Stimulated activated CD4-positive, alpha-beta T cell treated with anti-CD3 and anti-CD28 coated beads, Interleukin-4, amount 100 ng/mL, for 24 hours (primary cell): ENCODE data around the gene SEPTIN11.

Source experiments
- DNase-seq: peaks from one replicate; pipeline ENCODE4 v3.0.0-alpha.2; 2020

Gene SEPTIN11

DNA sequence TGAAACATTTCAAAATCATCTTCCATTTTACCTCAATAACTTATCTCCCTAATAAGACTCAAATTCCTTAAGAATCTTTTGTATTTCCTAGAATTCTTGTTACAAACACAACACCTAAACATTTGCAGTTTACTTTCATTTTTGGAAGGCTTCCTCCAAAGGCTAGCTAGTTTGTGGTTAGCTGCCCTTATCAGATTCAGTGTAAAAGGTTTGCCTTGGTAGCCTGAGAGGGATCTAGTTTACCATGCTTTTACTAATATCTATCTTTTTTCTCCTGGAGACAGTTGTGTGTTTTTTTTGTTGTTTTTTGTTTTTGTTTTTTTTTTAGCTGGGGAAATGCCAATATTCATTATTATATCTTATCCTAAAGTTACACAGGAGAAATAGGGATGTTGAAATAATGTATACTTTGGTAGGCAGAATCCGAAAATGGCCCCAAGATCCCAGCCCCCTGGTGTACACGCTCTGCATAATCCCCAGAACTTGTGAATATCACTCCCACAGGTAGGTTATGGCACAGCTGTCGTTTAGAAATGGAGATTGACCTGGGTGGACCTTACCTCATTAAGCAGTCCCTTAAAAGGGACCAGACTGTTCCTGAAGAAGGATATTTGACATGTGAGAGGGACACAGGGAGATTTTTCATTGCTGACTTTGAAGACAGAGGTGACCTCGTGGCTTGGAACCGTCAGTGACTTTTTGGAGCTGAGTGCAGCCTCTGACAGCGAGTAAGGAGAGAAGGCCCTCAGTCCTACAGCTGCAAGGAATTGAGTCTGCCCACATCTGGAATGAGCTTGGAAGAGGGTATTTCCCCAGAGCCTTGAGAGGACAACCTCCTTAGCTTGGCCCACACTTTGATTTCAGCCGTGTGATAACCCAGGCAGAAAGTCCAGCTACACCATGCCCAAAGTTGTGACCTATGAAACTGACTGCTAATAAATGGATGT, 33.4 kb downstream of the SEPTIN11 start:
- no peak for DNase-seq

DNA sequence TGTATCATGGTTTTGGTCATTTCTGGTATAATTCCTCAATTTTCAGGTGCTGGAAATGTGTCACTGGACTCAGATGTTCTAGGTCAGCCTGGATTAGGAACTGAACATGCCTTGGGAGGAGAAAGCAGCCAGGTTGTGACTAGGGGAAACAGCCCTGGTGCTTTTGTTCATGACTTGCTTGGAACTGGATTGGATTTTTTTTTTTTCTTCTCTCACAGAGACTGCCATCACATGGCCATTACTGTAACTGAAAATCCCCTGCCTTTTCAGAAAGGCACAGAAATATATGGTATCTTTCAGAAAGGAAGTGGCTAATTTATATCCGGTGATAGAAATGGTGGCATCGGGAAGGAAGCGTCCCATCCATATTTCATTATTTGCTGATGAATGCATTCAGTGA, 34.6 kb downstream of the SEPTIN11 start:
- no peak for DNase-seq

DNA sequence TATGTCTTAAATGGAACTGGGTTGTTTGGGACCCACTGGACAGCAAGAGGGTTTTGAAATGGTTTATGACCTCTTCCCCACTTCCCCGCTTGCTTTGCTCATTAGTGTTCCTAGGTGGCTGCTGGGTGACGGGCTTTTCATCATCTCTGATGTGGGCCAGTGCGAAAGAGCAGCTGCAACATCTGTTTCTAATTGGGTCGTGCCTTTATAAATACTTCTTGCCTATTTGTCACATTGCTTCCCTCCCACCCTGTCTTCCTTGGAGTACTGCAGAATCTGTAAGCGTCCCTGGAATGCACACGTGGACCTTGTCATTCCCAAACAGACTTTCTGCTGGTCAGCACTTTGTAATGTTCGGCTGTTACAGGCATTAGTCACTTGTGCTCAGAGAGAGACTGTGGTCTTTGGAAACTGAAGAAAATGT, 35.2 kb downstream of the SEPTIN11 start:
- DNase-seq, result no peak

DNA sequence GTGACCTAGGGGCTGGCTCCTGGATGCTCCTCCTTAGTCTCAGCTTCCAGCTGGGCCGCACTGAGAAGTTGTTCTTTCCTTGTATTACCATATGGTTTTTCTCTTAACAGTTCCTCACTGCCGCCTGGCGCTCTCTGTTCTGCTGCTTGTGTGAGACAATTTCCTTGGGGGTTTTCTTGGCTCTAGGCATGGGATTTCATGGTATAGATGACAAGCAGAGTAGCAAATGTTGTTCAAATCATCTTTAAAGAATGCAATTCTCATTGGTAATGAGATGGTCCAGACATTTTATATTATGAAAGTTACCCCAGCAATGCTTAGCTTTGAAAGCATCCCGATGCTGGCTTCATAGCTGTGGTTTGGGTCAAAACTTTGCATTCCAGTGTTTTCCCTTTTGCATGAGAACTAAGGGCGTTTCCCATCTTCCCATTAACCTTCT, 37.6 kb downstream of the SEPTIN11 start:
- DNase-seq, result no peak

DNA sequence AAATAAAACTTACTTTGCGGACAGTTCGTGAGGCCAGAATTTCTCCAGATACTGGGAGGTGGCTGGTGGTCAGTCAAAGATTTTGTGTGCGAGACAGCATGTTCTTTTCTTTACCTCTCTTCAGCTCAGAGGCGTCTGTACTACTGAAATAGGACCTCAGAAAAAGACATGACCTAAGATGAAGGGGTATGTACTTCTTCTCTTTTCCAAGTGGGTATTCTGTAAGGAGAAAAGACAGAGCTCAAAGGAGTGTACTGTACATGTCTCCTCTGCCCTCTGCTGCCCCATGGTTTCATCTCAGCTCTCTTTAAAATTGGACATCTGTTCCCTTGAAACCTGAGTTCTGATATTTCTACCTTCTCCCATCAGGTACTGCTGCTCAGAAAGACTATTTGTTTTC, 38.1 kb downstream of the SEPTIN11 start:
- no peak for DNase-seq

DNA sequence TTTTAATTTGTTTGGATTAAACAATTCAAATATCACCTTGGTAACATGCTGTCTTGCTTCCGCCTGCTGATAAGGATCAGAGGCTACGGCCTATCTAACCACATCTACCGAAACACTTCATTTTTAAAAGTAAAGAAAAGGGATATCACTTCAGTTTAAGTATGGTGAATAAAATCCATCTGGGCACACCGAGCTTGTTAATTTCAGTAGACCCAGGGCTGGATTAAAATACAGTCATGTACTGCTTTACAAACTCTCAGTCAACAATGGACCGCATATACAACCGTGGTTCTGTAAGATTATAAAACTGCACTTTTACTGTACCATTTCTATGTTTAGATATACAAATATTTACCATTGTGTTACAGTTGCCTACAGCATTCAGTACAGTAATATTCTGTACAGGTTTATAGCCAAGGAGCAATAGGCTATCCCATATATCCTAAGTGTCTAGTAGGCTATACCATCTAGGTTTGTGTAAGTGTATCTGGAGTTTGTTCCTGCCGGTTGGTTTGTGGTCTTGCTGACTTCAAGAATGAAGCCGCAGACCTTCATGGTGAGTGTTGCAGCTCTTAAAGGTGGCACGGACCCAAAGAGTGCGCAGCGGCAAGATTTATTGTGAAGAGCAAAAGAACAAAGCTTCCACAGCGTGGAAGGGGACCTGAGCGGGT, 40.0 kb downstream of the SEPTIN11 start:
- peak; percentile 49 for DNase-seq

DNA sequence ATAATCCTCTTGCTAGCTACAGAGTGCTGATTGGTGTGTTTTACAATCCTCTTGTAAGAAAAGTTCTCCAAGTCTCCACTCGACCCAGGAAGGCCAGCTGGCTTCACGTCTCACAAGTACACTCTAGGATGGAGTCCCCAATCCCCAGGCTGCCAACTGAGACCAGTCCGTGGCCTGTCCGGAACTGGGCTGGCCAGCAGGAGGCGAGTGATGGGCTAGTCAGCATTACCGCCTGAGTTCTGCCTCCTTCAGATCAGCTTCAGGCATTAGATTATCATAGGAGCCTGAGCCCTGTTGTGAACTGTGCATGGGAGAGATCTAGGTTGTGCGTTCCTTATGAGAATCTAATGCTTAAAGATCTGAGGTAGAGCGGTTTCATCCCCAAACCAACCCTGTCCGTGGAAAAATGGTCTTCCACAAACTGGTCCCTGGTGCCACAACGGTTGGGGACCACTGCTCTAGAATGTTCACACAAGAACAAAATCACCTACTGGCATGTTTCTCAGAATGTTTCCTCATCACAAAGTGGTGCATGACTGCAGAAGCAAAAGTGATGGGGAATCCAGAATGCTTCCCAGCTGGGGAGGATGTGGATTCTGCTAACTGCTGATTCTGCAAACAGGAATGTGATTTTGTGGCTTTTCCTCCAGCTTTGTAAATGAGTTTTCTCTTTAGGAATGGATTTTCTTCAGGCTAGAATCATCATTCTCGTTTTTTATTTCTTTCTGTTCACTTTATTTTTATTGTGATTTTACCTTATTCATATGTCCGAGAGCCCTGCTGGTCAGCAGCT, 40.9 kb downstream of the SEPTIN11 start:
- DNase-seq, result no peak

DNA sequence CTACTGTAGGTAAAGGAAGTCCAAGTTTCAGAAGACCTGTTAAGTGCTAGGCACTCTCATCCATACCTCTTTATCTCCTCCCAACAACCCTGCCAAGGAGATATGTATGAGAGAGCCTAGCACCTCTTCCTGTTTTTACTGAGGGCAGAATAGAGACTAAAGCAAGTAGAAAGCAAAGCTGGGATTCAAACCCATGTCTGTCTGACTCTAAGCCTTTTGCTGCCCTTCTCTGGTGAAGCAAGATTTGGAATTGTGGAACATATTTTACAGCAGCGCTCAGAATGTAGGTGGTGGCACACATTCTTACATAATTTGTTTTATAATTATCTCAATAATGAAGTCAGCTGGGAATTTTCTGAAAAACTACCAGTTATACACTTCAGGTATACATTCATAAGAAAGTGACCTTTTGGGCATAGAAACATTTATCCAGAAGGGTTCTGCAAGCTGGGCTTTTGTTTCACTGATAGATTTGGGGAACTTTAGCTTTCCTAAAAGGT, 41.7 kb downstream of the SEPTIN11 start:
- no peak for DNase-seq

DNA sequence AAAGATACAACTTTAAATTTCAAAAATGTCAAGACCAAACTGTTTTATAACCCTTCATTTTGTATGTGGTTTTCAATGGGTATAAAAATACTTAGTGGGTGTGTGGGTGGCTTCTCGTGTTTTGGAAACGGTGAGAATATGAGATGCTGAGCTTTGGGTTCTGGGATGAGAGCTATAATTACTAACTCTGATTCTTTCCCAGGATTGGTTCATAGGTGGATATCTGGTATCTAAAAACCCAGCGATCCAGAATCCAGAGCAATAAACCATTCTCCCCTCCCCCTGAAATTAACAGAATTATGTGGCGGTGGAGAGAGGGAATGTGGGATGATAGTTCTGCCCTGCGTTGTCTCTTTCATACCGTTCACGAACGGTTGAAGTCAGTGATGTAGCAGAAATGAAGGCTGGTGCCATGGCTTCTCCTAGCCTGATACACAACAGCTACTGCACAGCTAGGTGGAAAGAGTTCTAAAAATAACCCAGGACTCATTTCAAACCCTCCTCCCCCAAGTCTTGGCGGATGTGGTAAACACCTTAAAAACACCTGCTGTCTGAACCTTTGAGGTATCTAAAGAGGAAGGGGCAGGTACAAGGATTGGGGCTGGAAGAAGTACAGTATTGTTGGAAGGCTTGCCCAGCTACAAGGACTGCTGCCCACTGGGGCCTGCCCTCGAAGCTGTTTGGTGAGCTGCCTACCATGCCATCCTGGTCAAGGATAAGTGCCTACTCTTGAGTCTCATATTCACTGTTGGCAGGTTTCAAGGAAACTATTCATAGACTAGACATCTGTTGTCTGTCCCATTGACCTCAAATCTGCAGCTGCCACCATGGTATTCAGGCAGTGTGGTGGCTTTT, 44.5 kb downstream of the SEPTIN11 start:
- peak; percentile 57 for DNase-seq

DNA sequence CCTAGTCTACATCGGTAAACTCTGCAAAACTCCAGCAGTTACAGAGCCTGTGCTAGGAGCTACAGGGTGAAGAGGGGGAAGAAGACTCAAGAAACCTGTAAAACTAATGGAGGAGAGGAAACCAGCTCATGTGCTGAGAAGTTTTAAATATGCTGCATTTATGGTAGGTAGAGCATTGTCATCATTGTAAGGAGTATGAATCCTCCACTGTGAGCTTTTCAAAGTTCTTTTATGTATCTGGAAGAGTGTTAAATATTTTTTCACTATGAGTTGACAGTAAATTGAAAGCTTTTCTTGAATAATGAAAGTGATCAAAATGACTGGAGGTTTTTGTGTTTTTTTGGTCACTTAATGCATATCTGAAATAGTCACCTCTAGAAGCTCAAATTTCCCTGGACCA, 46.2 kb downstream of the SEPTIN11 start:
- DNase-seq, result no peak

DNA sequence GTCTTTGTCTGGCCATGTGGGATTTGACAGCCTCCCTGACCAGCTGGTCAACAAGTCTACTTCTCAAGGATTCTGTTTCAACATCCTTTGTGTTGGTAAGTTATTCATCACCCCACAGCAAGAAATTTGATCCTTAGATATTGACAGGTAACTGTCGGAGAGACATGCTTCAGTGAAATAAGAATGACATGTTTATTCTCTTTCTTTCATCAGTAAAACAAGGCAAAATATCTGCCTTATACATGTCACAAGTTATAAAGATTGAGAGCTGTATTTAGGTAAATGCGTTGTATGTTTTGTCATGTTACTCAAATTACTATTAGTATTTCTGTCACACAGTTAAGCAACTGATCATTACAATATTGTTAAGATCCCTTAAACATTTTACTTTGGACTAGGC, 46.9 kb downstream of the SEPTIN11 start:
- DNase-seq, result no peak

DNA sequence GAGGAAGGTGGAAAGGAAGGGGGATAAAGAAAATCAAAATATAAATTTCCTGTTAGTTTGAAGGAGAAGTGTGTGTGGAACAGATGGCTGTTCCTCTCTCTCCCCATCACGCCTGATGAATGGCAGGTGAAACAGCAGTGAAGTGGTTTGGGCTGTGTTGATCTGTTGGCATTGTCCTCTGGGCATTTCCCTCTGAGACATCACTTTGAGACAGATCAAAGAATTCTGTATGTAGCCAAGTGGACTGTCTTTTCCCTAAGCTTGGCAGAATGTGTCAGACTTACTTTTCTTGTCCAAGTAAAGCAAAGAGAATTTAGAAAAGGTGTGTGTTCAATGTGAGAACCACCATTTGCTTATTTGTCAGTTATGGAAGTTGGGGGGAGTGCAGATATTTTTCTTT, 47.5 kb downstream of the SEPTIN11 start:
- DNase-seq, result no peak

DNA sequence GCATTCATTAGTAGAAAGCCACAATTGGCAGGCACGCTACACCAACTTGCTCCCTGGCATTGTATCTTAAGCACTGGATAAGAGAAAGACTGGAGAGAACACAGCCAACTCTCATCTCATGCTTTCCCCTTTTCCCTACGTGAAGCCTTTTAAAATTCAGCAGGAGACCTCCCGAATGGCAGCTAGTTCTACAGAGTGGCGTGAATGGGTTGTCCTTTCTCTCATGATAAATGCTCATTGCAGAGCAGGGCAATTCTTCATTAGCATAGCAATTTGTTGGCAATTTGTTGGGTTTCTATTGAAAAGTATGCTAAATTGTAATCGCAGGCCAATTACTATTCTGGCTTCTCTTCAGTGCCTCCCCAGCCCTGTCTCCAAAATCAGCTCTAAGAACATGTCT, 48.0 kb downstream of the SEPTIN11 start:
- no peak for DNase-seq

DNA sequence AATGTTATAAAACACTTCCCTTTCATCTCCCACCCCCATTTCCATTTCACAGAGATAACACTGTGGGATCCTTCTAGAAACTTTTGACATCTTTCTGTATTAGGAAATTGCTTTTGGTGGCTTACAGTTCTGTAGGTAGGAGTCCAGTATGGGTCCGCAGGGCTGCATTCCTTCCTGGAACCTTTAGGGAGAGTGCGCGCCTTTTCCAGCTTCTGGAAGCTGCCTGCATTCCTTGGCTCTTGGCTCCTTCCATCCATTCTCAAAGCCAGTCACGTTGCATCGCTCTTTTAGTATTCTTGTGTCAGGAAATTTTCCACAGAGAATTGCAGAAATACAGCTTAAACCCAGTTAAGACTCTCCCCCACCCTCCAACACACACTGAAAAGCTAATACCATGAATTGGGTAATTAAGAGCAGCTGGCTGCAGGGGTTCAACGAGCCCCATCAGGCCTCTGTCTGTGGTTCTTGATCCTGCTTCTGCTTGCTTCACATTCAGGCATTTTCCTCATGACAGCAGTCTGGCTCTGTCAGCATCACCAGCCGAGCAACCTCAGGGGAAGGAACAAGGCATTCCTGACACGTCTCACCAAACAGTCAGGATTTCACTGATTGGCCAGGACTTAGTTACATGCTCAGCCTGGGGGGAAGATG, 48.8 kb downstream of the SEPTIN11 start:
- DNase-seq, result no peak
